ENCODE results near the gene PDGFD. TPM values are rescaled to one million over a fixed set of nuclear protein-coding genes. Genes with fewer than 3 reads are reported as not detected.

The PDGFD gene
- total RNA-seq, 1 donor from 2014 or later = 0.49 TPM

DNA sequence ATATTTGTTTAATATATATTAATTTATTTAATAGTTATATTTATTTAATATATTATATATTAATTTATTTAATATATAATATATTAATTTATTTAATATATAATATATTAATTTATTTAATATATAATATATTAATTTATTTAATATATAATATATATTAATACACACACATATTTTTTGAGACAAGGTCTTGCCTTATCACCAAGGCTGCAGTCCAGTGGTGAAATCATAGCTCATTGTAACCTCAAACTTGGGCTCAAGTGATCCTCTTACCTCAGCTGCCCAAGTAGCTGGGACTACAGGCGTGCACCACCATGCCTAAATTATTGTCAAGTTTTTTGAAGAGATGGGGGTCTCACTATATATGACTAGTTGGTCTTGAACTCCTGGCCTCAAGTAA lies 178.9 kb downstream of the PDGFD start:
- no peaks in the 10 kb centered on the region for H3K36me3 Mint-ChIP-seq (ENCODE audit: unreplicated experiment)
- H3K27me3 Mint-ChIP-seq (ENCODE audit: unreplicated experiment) = peaks cover 1% of the 10 kb centered on the region
- no peaks in the 10 kb centered on the region for H3K4me1 Mint-ChIP-seq (ENCODE audit: low read depth, unreplicated experiment)
- H3K9me3 Mint-ChIP-seq (ENCODE audit: unreplicated experiment) = no peaks in the 10 kb centered on the region
- no peak overlapping the region for H3K27ac Mint-ChIP-seq (ENCODE audit: unreplicated experiment)
- no peak for TF ChIP-seq CTCF (IDR thresholded peaks at IDR 0.05; ENCODE audit: partially characterized antibody, unreplicated experiment)
- H3K4me3 Mint-ChIP-seq (ENCODE audit: unreplicated experiment) = no peak overlapping the region
- DNase-seq = no peak

DNA sequence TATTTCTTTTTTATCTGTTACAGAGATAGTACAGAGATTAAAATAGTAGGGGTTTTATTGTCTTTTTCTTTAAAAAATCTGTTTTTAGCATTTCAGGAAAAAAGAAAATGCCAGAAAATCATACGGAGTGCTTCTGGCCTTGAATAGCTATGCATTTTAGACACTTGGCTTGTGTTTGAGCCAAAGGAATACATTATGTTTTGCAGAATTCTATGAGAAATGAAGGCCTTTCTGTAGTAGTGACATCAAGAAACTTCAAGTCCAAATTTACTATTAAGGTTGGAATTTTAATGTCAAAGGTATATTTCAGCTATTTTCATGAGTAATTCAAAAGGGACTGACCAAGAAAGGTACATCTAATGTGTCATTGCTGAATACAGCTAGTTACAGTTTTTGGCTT lies 183.8 kb downstream of the PDGFD start:
- no peak for TF ChIP-seq CTCF (IDR thresholded peaks at IDR 0.05; ENCODE audit: partially characterized antibody, unreplicated experiment)
- Mint-ChIP-seq H3K27me3 (ENCODE audit: unreplicated experiment) (peaks cover 1% of the 10 kb centered on the region), H3K9me3 (ENCODE audit: unreplicated experiment) (no peaks in the 10 kb centered on the region), H3K27ac (ENCODE audit: unreplicated experiment) (no peak overlapping the region), H3K36me3 (ENCODE audit: unreplicated experiment) (no peaks in the 10 kb centered on the region), H3K4me3 (ENCODE audit: unreplicated experiment) (no peak overlapping the region), H3K4me1 (ENCODE audit: low read depth, unreplicated experiment) (no peaks in the 10 kb centered on the region)
- no peak for DNase-seq

GRCh38 chr11:103978616-103979595 lies 185.0 kb downstream of the PDGFD start:
- Mint-ChIP-seq H3K4me1 (ENCODE audit: low read depth, unreplicated experiment) (no peaks in the 10 kb centered on the region), H3K27ac (ENCODE audit: unreplicated experiment) (no peak overlapping the region), H3K36me3 (ENCODE audit: unreplicated experiment) (no peaks in the 10 kb centered on the region), H3K27me3 (ENCODE audit: unreplicated experiment) (peaks cover under 1% of the 10 kb centered on the region), H3K4me3 (ENCODE audit: unreplicated experiment) (no peak overlapping the region), H3K9me3 (ENCODE audit: unreplicated experiment) (no peaks in the 10 kb centered on the region)
- TF ChIP-seq CTCF (IDR thresholded peaks at IDR 0.05; ENCODE audit: partially characterized antibody, unreplicated experiment) = no peak
- no peak for DNase-seq

DNA sequence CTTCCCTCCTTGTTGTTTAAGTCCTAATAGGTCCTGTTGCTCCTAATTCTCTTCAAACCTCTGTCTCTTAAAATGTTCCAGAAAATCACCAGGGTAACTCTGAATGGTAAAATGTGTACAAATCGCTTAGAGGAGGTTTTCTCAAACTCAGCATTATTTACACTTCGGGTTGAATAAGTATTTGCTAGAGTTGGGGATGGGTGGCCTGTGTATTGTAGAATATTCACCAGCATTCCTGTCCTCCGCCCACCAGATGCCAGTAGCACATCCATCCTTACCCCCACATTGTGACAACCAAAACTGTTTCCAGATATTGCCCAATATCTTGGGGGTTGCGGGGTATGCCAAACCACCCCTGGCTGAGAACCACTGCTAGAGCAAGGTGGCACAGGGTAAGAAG lies 191.9 kb downstream of the PDGFD start:
- peaks cover 3% of the 10 kb centered on the region for H3K27me3 Mint-ChIP-seq (ENCODE audit: unreplicated experiment)
- no peak overlapping the region for H3K27ac Mint-ChIP-seq (ENCODE audit: unreplicated experiment)
- H3K4me3 Mint-ChIP-seq (ENCODE audit: unreplicated experiment) = no peak overlapping the region
- no peak for TF ChIP-seq CTCF (IDR thresholded peaks at IDR 0.05; ENCODE audit: partially characterized antibody, unreplicated experiment)
- no peak for DNase-seq
- no peaks in the 10 kb centered on the region for H3K9me3 Mint-ChIP-seq (ENCODE audit: unreplicated experiment)
- H3K4me1 Mint-ChIP-seq (ENCODE audit: low read depth, unreplicated experiment) = no peaks in the 10 kb centered on the region
- H3K36me3 Mint-ChIP-seq (ENCODE audit: unreplicated experiment) = no peaks in the 10 kb centered on the region

GRCh38 chr11:103970701-103971249 lies 193.2 kb downstream of the PDGFD start:
- no peak for TF ChIP-seq CTCF (IDR thresholded peaks at IDR 0.05; ENCODE audit: partially characterized antibody, unreplicated experiment)
- H3K4me3 Mint-ChIP-seq (ENCODE audit: unreplicated experiment) = no peak overlapping the region
- no peaks in the 10 kb centered on the region for H3K9me3 Mint-ChIP-seq (ENCODE audit: unreplicated experiment)
- H3K27ac Mint-ChIP-seq (ENCODE audit: unreplicated experiment) = no peak overlapping the region
- DNase-seq = no peak
- no peaks in the 10 kb centered on the region for H3K36me3 Mint-ChIP-seq (ENCODE audit: unreplicated experiment)
- H3K4me1 Mint-ChIP-seq (ENCODE audit: low read depth, unreplicated experiment) = no peaks in the 10 kb centered on the region
- H3K27me3 Mint-ChIP-seq (ENCODE audit: unreplicated experiment) = peaks cover 3% of the 10 kb centered on the region
